ENCODE measurements around the gene ZNF117. TPM values are rescaled to one million over a fixed set of nuclear protein-coding genes. Genes with fewer than 3 reads are reported as not detected.
"Not testable (repeated sequence)": the region's sequence is repeated elsewhere in the genome, so short reads cannot be mapped to it uniquely, and the experiment has no call there.

Gene ZNF117
- total RNA-seq, result 2.2 TPM
- long read RNA-seq, partial matches to known transcripts, result 0 of 1 reads
- long read RNA-seq, other reads (novel, unspliced or antisense), result 1 of 1 reads

DNA sequence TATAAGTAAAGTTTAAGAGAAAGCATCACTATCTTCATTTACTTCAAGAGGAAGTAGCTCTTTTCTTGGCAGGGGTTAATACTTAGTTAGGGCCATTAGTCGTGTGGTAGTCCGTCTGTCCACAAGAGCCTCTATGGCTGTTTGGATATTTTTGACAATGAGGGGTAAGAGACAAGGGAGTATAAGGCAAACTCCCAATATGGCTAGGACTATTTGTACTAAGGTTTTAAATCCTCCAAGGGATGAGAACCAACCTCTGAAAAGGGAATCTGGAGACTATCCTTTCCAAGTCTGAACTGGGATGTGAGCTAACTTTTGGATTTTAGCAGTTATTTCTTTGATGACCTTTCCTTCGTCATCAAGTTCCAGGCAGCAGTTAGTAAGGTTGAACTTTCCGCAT, at the start of gene ZNF117:
Gene ZNF117, minus strand, starts transcription at position 101 of the 400 bp plus-strand sequence.
- DNase-seq (ENCODE audit: missing footprints) (no peak), ATAC-seq (no peak)
- intact Hi-C loops (cut with DNase I), result no loop called here

DNA sequence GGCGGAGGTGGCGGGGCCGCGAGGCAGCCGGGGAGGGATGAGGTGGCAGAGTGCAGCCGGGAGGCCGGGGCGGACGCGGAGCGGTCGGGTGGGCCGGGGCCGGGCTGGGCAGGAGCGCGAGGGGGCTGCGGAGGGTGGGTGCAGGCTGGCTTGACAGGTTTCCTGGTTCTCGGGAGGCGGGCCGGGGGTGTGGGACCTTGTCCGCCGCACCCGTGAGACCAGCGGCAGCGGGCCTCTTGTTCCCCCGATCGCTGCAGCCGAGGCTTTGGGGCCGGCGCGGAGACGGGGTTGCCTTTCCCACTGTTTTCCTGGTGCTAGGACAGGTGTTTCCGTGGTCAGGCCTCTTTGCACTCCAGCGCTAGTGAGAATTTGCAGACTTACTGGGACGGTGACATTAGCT, 47.9 kb upstream of the ZNF117 start:
- DNase-seq (ENCODE audit: missing footprints), result peak; percentile 72
- ATAC-seq; intact Hi-C loops (cut with DNase I): not testable (repeated sequence)

- peak; percentile 97 for DNase-seq (ENCODE audit: missing footprints)
- ATAC-seq, result peak; percentile 97
- intact Hi-C loops (cut with DNase I), result no loop called here
Observed at GRCh38 chr7:65037740-65038688, 47.2 kb upstream of the ZNF117 start.

DNA sequence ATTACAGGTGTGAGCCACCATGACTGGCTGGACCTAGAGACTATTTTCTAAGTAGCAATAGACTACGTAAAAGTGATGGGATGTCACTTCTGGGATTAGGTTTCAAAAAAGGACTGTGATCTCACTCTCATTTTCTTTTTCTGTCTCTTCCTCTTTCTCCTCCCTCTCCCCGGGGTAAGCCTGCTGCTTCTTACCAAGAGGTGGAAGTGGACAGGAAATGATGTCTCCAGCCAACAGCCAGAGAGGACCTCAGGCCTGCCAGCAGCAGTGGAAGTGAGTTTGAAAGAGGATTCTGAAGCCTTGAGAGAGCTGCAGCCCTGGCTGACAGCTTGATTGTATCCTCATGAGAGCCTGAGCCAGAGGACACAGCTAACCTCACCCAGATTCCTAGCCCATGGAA, 45.7 kb upstream of the ZNF117 start:
- DNase-seq (ENCODE audit: missing footprints); intact Hi-C loops (cut with DNase I): not testable (repeated sequence)
- peak; percentile 52 for ATAC-seq

GRCh38 chr7:65035469-65035868, 44.6 kb upstream of the ZNF117 start:
- DNase-seq (ENCODE audit: missing footprints); intact Hi-C loops (cut with DNase I); ATAC-seq: not testable (repeated sequence)

GRCh38 chr7:65034120-65034782, 43.4 kb upstream of the ZNF117 start:
- ATAC-seq; DNase-seq (ENCODE audit: missing footprints); intact Hi-C loops (cut with DNase I): not testable (repeated sequence)

- intact Hi-C loops (cut with DNase I); ATAC-seq; DNase-seq (ENCODE audit: missing footprints): not testable (repeated sequence)
Observed at GRCh38 chr7:65033391-65033790, 42.6 kb upstream of the ZNF117 start.

- DNase-seq (ENCODE audit: missing footprints); ATAC-seq; intact Hi-C loops (cut with DNase I): not testable (repeated sequence)
Observed at GRCh38 chr7:65025023-65025422, 34.2 kb upstream of the ZNF117 start.

DNA sequence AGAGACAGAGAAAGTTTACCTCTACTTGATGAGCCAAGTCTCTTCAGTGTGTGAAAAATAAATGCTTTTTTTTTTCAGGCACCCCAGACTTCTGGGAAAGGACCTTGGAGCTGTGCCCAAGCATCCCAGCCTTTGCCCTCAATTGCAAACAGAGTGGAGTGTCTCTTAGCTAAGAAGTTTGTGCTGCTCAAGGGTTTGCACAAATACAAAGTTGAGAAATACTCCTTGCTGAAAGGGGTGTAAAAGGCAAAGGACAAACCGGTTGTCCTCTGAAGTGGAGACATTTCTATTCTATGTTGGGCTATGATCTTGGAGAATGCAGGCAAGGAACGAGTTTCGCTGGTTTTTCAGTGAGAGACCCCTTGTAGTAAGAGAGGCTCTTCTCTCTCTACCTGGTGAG, 30.1 kb upstream of the ZNF117 start:
- ATAC-seq; intact Hi-C loops (cut with DNase I); DNase-seq (ENCODE audit: missing footprints): not testable (repeated sequence)

- ATAC-seq; intact Hi-C loops (cut with DNase I); DNase-seq (ENCODE audit: missing footprints): not testable (repeated sequence)
Observed at GRCh38 chr7:65009881-65010280, 19.0 kb upstream of the ZNF117 start.

DNA sequence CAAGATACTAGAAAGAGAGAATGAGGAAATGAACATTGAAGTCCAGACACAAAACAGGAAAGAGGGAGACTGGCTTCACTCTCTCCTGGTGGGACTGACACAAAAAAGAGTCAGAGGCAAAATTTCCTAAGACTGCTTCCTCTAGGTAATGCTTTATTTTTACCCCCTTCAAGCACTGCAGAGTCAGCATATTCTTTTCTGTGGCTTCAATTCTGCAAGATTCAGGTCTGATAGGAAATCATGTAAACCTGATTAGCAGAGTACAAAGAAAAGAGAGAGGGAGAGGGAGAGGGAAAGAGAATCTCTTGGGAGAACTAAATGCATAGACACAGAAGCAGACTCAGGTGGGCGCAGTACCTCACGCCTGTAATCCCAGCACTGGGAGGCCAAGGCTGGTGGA, 18.6 kb upstream of the ZNF117 start:
- DNase-seq (ENCODE audit: missing footprints); ATAC-seq; intact Hi-C loops (cut with DNase I): not testable (repeated sequence)

GRCh38 chr7:65007036-65007435, 16.2 kb upstream of the ZNF117 start:
- intact Hi-C loops (cut with DNase I); DNase-seq (ENCODE audit: missing footprints); ATAC-seq: not testable (repeated sequence)

DNA sequence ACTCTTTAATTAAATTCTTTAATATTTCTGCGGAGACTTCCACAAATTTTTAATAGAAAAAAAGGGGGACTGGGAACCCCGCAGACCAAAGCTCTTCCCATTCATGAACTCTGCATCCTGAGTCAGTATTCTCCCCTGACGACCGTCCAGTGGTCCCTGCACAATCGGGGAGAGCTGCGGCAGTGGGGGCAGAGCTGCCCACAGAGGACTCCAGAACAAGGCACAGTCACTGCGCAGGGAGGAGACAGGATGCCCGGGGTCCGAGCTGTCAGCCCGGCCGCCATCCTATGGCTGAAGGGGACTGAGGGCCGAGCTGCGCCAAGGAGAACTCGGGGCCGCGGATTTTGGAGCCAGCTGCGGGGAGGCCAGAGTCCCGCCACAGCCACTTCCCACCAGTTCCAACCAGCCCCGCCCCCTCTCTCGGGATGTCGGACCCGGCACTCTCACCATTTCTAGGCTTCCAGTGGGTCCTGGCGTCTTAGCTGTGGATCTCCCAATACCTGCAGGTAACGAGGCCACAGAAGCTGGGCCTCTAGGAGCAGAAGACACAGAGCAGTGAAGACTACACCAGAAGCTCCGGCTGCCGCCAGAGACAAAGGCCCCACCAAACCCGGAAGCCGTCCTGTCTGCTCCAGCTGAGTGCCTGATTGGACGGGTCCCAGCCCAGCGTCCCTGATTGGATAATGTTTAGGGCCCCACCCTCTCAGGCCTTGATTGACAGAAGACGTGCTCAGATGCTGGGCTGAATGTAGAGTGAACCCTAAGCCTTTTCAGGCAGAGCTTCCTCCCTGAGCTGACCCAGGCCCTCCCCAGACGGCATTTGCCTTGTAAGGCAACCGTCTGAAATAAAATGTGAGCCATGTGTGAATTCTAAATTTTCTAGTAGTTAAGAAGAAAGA, 15.5 kb upstream of the ZNF117 start, which contains the start of gene ERV3-1:
Gene ERV3-1, minus strand, starts transcription at position 594 of the 899 bp plus-strand sequence. CDS start 13,661 bp downstream, outside the sequence.
- ATAC-seq, result peak; percentile 100
- peak; percentile 97 for DNase-seq (ENCODE audit: missing footprints)
- intact Hi-C loops (cut with DNase I), result no loop called here

DNA sequence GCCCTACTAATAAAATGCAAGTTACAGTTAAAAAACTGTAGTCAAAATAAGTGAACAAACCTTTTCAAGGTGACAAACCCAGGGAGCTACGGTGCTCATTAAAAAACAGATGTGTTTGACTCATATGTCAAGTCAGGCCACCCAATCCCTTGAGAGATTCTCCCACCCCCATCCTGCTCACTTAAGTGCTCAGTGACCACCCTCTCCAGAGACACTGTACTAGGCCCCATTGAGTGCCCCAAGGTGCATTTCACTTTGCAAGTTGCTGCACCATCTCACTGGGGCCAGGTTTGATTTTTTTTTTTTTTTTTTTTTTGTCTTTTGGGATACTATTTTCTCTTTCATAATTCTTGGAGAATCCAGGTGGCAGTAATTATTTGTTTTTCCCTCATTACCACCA, 13.7 kb upstream of the ZNF117 start:
- intact Hi-C loops (cut with DNase I), result no loop called here

DNA sequence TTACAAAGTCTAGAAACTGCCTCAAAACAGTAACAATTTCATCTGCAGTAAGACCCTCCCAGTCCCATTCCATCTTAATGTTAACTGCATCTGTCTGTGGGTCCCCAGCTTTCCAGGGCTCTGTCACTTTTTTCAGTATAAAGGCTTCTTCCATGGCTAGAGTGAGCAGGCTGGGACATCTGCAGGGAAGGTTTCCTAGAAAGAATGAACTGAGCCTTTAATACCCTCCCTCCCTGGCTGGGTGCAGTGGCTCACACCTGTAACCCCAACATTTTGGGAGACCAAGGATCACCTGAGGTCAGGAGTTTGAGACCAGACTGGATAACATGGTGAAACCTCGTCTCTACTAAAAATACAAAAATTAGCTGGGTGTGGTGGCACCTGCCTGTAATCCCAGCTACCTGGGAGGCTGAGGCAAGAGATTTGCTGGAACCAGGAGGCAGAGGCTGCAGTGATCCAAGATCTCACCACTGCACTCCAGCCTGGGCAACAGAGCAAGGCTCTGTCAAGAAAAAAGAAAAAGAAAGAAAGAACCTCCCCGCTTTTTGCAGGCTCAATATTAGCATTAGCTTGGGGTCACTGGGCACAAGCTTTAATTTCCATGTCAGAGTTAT, 12.2 kb upstream of the ZNF117 start:
- no peak for ATAC-seq
- intact Hi-C loops (cut with DNase I), result no loop called here

More for the DNA sequence above, 13.7 kb upstream of the ZNF117 start:
- ATAC-seq, result no peak
- DNase-seq (ENCODE audit: missing footprints), result no peak

GRCh38 chr7:65001291-65001814, 10.5 kb upstream of the ZNF117 start:
- DNase-seq (ENCODE audit: missing footprints) (no peak), ATAC-seq (no peak)
- intact Hi-C loops (cut with DNase I), result no loop called here

More for the DNA sequence above, 12.2 kb upstream of the ZNF117 start:
- DNase-seq (ENCODE audit: missing footprints), result no peak

GRCh38 chr7:64999165-65000004, 8.5 kb upstream of the ZNF117 start:
- intact Hi-C loops (cut with DNase I), result no loop called here
- no peak for DNase-seq (ENCODE audit: missing footprints)
- ATAC-seq, result no peak
